ENCODE data around the gene CEND1.
A peak's percentile ranks its signal among the peaks of the same experiment; 100 is the strongest.

- TF ChIP-seq POLR2A (IDR thresholded peaks at IDR 0.05) (peak in 1 of 2 donors; percentile 59), CTCF (IDR thresholded peaks at IDR 0.05) (no peak)
Measured at GRCh38 chr11:834371-835316, 44.8 kb upstream of the CEND1 start.

Data from tibial nerve (tissue), 3 donors.